ENCODE data around the gene TMEM205.
"Not testable (repeated sequence)": the region's sequence is repeated elsewhere in the genome, so short reads cannot be mapped to it uniquely, and the experiment has no call there.

The TMEM205 gene

DNA sequence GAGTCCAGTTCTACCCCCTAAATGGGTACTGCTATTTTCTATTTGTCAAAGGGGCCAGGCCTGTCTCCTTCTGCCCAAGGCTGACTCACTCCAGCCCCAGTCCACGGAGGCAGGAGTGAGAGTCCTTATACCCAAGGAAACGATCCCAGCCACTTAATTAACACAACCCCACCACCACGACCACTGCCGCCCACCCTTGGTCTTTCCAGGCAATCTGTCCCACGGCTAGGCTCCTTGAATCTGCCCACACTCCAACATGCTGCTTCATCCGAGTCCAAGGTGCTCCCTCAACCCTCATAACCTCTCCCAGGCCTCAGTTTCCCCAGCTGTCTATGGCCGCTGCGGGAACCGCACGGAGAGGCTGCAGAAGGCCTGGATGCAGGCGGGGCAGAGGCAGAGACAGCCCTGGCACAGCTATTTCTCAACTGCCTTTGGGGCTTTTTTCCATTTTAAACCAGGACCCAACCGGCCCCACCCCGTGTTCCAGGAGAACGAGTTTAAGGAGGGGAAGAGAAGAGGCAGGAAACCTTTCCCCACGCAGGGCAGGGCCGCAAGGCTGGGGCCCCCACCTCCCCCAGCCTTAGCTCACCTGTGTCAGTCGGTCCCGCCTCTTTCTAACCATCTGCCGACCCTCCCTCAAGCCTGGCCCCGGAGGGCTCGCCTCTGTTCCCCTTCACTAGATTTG, 7.4 kb downstream of the TMEM205 start:
- no peak for DNase-seq

GRCh38 chr19:11338121-11338520, 7.9 kb downstream of the TMEM205 start:
- no peak for DNase-seq

DNA sequence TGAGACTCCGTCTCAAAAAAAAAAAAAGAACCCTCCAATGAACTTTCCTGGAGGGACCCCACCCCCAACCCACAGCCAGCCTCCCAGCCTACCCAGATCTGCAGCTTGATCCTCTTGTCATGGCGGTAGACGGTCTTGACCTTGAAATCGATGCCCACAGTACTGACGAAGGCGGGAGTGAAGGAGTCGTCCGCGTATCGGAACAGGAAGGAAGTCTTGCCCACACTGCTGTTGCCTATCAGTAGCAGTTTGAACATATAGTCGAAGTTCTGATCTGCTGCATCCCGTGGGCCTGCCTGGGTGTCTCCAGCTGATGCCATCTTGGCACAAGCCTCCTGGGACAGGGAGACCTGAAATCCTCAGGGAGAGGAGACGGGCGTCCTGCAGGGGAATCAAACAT, 9.0 kb downstream of the TMEM205 start:
- DNase-seq, result no peak

DNA sequence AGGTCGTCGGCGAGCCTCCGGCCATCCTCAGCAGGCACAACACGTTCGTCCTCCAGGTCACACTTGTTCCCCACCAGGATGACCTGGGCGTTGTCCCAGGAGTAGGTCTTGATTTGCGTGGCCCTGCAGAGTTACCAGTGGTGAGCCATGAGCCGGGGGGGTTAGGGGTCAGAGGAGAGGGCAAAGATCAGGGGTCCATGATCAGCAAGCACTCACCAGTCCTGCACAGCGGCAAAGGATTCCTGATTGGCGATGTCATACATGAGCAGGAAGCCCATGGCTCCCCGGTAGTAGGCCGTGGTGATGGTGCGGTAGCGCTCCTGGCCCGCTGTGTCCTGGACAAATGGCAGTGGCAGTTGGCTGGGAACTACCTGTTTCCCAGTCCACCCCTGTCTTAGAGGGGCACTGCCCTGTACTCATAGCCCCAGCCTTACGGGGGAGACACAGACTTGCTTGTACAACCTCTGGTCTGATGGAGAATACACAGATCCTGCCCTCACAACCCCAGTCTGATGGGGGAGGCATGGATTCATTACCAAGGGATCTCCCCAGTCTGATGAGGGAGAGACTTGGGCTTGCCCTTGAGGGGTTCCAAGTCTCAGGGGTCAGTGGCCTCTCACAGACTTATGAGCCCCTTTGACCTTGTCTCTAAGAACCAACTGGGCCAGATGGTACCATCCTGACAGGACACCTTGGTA, 10.5 kb downstream of the TMEM205 start:
- DNase-seq, result no peak

GRCh38 chr19:11333838-11334237, 12.2 kb downstream of the TMEM205 start:
- DNase-seq, result not testable (repeated sequence)

- no peak for DNase-seq
These were observed 13.2 kb downstream of the TMEM205 start for GRCh38 chr19:11332822-11333221.

DNA sequence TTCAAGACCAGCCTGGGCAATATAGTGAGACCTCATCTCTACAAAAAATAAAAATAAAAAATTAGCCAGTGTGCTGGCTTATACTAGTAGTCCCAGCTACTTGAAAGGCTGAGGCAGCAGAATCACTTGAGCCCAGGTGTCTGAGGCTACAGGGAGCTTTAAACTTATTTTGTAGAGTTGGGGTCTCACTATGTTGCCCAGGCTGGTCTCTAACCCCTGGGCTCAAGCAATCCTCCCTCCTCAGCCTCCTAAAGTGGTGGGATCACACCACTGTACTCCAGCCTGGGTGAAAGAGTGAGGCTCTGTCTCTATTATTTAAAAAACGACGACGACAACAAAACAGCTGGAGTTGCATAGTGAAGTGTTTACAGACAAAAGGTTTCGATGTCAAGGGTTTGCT, 14.6 kb downstream of the TMEM205 start:
- DNase-seq, result no peak

DNA sequence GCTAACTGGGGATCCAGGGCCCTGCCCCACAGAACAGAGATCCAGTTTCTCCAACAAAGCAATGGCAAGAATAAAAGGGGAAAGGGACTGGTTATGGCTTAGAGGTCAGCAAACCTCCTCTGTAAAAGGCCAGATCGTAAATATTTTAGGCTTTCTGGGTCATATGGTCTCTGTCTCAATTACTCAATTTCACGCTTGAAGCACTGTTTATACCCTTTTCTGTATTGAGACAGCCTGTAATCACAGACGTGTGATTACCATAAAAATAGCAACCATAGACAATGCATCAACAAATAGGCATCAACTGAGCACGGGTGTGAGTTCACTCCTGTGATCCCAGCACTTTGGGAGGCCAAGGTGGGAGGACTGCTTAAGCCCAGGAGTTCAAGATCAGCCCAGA, 15.9 kb downstream of the TMEM205 start:
- DNase-seq, result no peak

DNA sequence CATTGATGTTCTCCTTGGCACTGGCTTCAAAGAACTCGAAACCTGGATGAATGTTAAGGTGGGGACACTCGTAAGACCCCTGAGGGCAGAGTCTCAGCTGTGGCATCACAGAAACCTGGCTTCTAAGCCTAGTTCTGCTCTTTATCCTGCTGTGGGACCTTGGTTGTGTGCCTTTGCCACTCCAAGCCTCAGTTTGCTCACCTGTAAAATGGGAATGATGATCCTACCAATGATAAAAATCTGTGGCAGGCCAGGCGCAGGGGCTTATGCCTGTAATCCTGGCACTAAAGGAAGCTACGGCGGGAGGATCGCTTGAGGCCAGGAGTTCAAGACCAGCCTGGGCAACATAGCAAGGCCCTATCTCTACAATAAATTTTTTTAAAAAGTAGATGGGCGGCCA, 20.5 kb downstream of the TMEM205 start:
- DNase-seq, result no peak

GRCh38 chr19:11324748-11325389, 21.2 kb downstream of the TMEM205 start:
- DNase-seq, result no peak

DNA sequence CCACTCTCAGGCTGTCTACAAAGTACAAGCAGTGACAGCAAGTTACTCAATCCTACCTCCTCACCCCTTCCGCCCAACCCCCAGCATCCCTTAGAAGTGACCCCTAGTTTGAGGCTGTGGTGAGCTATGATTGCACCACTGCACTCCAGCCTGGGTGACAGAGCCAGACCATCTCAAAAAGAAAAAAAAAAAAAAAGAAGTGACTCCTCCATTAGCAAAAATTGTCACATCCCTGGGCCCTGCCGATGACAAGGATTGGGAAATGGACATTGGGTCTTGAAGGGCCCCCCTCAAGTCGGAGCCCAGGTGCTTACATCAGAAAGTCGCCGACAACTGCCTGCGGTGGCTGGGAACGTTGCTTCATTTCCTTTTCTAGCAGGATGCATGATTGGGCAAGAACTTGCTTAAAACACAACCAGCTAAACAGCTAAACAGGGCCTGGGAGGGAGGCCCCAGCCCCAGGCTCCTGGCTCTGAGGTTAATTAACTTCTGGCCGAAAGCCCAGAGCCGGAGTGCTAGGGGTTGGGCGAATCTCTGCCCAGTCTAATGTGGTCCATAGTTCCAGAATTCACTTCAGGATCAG, 21.9 kb downstream of the TMEM205 start:
- DNase-seq, result no peak

- DNase-seq, result no peak
These were observed 22.4 kb downstream of the TMEM205 start for GRCh38 chr19:11323601-11324078.

GRCh38 chr19:11322269-11323024, 23.6 kb downstream of the TMEM205 start:
- DNase-seq, result no peak

DNA sequence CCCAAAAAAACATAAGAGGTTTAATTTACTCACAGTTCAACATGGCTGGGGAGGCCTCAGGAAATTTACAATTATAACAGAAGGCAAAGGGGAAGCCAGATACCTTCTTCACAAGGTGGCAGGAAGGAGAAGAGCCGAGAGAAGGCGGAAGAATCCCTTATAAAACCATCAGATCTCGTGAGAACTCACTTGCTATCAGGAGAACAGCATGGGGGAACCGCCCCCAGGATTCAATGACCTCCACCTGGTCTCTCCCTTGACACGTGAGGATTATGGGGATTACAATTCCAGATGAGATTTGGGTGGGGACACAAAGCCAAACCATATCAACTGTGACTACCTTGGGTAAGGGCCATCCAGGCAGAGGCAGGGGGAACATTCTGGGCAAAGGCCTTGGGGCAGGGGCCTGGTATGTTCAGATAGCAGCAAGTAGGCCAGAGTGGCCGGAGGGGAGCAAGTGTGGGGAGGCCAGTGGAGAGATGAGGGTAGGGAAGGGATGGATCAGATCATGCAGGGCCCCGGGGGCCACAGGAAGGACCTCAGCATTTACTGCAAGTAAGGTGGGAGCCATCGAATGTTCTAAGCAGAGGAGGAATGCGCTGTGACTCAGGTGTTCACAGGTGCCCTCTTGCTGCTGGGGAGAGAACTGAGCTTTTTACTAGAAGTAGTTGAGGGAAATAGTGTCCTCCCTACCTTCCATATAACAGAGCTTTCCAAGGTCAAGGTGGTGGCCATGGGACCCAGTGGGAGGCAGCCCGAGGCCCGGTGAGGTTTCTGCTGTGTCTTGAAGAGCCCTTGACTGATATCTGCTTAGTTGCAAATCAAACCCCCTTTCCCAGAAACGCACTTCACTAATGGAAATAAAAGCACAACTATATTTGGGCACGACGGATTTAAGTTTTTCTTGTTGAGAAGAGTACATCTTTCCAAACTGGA, 24.6 kb downstream of the TMEM205 start:
- no peak for DNase-seq

GRCh38 chr19:11320278-11320995, 25.6 kb downstream of the TMEM205 start:
- DNase-seq, result not testable (repeated sequence)

DNA sequence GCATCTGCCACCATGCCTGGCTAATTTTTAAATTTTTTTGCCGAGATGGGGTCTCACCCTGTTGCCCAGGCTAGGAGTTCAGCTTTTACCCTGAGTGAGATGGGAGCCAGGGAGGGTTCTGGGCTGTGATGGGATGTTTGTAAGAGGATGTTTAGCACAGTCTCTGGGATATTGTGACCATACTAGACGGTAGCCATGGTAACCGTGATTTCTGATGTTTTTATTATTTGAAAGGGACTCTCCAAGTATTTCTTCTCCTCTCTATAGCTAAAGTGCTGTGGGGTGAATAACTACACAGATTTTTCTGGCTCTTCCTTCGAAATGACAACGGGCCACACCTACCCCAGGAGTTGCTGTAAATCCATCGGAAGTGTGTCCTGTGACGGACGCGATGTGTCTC, 39.7 kb downstream of the TMEM205 start:
- DNase-seq, result no peak

GRCh38 chr19:11304936-11305335, 41.1 kb downstream of the TMEM205 start:
- DNase-seq, result no peak

DNA sequence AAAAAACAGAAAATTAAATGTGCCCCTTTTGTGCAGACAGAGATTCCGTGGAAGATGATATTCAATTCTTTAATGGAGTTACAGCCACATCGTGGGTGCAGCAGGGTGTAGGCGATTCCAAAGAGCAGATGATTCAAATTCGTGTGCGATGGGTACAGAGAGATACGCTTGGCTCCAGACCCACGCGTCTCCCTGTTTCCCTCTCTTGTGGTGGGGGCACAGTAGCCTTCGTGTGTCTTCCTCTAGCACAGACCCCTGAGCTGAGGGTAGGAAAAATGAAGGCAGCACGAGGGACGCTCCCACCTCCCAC, 45.3 kb downstream of the TMEM205 start:
- no peak for DNase-seq

DNA sequence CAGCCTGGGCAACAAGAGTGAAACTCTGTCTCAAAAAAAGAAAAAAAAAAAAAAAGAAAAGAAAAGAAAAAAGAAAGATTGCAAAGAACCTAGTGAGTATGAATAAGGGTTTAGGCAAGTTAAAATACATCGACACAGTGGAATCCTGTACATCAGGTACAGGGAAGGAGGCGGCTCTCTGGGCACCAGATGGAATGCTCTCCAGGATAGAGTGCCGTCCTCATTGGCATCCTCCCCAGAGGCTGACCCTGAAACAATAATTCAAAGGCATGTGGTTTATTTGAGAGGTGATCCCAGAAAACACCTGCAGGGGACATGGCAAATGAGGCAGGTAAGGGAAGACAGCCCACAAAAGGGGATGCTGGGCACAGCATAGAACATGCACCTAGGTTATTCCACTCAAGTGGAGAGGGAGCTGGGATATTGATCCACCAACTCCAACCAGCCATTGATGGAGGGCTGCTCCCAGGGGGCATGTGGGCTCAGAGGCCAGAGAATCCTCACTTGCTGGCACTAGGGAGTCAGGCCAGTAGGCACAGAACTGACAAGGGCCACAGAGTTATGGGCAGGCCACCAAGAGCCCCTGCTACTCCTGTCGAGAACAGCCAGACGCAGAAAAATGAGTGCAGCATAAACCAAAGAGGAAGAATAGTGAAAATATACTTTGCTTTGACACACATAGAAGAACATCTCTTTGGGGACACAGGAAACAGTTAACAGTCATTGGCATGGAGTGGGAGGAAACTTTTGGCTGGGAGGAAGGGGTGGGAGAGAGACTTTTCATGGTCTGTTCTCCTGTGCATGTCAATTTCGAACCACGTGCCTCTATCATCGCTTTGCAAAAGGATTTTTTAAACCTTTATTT, 45.9 kb downstream of the TMEM205 start:
- no peak for DNase-seq

DNA sequence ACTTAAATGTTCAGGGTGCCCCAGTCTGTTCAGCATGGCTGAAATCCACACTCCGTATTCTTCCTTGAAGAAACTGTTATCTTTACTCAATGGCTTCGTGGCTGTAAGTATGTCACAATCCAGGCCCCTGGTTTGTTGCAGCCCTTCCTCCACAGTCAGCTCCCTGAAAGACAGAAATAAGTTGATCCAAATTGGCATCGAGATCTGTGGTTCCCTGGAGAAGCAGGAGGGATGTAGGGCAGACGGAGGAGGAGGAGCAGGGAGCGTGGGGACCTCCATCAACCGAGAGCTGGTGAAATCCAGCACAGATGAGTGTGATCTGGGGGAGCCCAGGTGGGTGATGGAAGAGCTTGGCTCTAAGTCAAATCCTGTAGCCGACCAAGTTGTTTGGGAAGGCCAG, 49.8 kb downstream of the TMEM205 start:
- no peak for DNase-seq

Measured in activated CD4-positive, CD25-positive, alpha-beta regulatory T cell treated with anti-CD3 and anti-CD28 coated beads, Interleukin-2, amount 50 U/mL, for 72 hours (primary cell).